HG03457 (cell line): ENCODE measurements around the gene MEOX2.

Experiments used
- ATAC-seq: cut with Tn5 transposase; IDR thresholded peaks from one replicate; pipeline ENCODE4 v1.9.1; 2021; ENCODE audit warnings: moderate number of reproducible peaks; ENCODE audit not compliant: unreplicated experiment

MEOX2 gene

DNA sequence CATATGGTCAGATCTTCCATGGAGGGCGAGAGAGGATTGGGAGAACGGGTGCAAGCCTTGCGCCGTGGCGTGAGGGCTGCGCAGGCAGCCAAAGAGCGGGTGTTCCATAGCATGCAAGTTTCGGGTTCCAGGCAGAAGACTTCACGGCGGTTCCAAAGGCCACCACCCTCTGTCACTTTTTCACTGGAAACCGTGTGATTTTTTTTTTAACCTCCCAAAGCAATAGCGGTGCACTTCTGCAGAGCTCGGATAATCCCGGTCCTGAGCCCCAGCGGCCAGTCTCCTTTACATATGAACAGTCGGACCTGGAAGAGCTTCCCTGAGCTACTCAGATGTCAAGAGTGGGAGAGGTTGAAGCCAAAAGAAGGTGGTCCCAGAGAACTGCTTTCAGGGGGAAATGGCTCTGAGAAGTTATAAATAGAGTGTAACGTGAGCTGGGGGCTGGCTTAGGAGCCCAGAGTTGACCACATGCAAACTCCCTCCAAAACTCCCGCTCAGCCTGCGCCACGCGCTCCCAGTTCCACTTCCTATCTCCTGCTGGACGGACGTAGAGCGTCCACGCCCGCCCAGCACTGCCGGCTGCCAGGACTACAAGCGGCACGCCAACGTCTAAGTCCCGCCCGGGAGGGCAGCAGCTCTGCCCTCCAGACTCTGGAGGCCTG is at the start of gene MEOX2:
TSS of gene MEOX2 (minus strand) at position 389 of the 662 bp plus-strand sequence. CDS start at position 108, 281 bp downstream.
- ATAC-seq, result no peak

DNA sequence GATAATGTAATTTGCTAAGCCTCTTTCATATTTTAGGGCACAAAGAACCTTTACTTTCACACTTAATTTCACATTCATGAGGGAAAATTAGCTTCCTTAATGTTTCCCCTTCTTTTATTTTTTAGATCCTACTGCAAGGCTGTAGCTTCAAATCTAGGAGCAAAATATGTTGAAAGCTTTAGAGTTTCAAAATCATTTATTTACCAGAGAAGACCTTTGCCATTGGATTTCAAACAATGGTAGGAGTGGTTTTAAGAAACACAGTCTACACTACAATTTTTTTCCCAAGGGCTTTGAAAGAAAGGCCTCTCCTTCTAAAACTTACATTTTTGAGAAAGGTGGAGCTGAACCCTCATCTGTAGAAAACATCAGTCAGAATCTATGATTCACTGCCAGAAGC is 43.3 kb upstream of the MEOX2 start:
- ATAC-seq, result no peak

DNA sequence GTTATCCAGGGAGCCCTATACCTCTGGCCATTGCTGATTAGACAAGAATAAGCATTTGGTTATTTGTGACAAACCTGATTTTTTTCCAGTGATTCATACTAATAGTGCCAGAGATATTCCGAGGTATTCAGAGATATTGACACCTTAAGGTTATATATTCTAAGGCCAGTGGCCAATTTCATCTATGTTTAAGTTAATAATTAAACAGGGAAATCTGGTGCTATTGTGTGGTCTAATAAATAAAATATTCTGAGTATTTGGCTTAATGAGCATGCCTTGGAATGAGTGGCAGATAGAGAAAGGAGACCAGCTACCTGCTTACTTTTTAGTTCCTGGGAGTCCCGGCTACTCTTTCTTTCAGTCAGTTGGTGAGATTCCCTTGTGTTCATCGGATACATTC is 38.6 kb upstream of the MEOX2 start:
- ATAC-seq, result no peak

DNA sequence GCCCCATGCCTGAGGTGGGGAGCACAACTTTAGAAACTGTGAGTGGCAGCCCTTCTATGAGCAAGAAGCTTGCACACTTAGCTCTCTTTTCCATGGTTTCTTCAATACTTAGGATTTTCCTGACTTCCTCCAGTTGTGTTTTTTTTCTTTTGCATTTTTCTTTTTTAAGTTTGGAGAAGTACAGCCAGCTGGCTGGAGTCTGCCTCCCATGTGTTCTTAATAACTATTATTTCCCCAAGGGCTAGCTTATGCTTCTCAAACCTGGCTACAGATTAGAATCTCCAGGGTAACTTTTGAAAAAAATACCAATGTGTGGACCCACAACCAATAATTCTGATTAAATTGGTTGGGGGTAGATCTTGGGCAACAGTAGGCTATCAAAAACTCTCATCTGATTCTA is 37.4 kb upstream of the MEOX2 start:
- ATAC-seq, result no peak

DNA sequence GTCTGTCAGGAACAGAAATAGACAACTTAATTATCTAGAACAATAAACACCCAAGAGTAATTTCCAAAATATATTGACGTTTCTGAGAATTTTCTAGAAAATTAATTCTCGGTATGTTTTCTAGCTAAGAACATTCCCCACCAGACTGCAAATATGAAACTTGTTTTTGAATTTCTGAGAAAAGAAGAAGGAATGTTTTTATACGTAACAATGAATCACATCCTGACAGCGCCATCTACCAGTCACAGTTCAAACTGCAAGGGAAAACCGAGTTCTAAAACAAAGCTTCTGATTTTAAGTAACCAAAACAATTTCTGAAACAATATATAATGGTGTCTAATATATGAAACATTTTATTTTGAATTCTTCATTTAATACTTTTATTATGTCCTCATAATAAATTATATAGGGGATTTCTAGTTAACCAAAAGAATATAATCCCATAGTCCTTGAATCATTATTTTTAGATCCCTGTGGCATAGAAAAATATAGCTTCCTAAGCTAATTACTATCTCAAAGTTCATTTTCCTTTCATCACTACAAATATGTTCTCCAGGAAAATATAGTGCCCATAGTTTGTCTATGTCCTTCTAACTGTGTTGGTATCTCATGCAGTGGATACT is 34.5 kb upstream of the MEOX2 start:
- ATAC-seq, result no peak

DNA sequence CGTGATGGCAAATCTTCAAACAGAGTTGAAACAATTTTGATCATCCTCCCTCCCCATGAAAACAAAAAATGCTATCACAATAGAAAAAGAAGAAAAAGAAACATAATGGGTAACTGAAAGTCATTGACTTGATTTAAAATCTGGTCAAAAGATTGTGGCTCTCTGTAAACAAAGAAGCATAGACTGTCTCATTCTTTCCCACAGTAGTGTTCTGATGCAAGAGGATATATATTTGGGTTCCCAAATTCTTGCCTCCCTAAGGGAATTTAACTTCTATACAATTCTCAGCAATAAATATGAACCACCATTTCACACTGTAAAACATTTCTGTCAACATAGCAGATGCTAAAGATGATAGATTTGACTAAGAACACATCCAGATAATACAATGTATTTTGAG is 32.8 kb upstream of the MEOX2 start:
- no peak for ATAC-seq

DNA sequence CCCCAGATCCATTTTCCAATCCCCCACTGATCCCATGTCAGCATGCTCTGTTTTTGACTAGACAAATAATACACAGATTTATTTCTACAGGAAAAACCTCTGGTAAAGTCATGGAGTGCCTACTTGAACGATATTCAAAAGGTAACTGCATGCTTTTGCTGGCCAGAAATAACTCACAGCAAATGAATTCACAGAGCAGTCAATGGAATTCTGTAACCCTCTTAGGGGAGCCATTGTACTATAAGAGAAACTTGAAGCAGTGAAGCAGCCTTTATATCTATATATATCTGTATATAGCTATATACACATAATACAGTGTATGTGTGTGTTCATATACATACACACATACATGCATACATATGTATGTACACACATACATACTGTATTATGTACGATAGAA is 29.0 kb upstream of the MEOX2 start:
- no peak for ATAC-seq

DNA sequence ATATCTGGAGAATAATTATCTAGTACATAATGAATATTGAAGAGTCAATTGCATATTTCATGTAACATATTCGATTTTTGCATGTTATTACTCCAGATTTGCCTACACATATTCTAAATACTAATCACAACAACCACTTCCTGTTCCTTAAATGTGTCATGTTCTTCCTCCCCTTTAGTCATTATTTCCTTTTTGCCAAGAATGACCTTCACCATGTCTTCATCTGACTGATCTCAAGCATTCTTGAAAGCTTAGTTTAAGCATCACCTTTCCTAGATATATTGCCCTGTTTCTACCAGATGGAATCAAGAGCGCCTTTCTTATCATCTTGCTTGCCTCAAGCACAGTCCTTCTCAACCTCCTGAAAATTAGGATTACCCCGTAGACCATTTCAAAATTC is 23.5 kb upstream of the MEOX2 start:
- no peak for ATAC-seq

DNA sequence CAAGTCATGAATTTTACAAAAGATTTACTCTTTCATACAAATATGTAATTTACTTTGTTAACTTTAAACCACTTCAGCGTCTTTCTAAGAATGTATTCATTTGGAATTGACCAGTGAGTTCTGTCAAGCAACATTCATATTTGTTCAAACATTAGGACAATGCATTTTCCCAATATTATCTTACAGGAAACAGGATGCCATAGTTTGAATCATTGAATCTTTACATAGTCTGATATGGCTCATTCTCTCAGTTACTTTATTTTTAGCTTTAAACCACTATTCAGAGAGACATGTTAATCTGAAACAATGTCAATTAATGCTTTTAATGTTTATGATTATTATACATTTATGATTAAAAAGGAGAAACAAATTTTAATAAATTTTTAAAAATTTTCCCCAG is 21.1 kb upstream of the MEOX2 start:
- ATAC-seq, result no peak

DNA sequence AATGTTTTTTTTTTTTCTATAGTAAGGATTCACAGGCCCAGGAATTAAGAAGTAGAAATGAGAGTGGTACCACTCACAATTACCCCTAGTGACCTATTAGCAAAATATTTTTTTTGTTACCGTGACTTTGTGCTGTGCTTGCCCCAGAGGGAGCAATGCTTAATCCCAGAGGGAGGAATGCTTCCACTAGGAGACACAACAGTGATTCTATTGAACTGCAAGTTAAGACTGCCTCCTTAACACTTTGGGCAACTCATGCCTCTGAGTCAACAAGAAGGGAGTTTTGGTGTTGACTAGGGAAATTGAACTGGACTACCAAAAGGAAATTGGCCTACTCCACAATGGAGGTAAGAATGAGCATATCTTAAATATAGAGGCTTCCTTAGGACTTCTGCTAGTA is 17.2 kb upstream of the MEOX2 start:
- no peak for ATAC-seq

DNA sequence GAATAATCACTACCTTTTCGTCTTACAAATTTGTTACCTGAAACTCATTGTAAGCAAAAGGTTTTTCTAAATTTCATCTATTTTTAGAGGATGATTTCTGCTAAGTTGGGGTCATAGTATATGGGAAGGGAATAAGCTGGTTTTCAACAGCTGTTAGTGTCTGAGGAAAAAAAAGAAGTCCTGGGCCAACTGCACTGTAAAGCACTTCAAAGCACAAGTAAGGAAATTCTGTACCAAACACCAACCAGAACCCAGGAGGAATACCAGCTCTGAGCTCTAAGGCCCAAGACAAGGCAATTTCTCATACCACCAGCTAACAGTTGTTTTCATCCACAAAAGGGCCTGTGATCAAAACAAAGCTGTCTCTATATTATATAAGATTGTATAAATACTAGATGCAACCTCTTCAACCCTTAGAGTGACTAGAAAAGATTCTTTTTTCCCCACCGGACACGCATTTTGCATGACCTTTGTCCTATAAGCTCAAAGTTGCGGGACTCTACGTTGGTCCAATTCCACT is 6.1 kb upstream of the MEOX2 start:
- ATAC-seq, result no peak

DNA sequence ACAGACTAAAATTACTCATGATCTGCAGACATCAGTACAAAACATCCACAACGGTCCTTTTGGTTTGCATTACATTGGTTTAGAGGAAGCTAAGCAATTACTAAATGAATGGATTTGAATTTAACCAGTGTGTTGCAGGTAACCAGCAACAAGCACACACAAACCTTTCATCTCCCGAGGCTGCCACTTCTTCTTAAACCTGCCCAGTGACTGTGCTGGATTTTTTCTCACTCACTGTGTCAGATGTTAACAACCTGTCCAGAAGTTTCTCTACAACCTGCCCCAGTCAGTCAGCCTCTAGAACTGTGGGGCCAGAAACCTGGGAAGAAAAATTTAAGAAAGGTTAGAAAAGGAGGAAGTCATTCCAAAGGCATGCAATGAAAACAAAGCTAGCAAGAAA is 2.4 kb upstream of the MEOX2 start:
- ATAC-seq, result no peak

DNA sequence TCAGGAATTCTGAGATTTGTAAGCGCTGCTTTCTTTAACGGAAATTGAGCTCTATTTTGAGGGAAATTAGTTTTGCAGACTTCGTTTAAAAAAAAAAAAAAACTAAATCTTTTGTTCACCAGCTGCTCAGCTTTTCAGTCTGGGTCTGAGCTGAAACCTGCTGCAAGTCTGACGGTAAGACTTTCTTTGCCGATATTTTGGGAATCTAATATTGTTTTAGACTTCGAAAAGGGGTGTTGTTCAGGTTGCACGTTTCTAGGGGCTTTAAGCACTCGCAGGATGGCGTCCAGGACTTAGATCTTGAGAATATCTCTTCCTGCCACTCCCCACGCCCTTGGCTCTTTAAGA is 1.8 kb upstream of the MEOX2 start:
- ATAC-seq, result no peak

DNA sequence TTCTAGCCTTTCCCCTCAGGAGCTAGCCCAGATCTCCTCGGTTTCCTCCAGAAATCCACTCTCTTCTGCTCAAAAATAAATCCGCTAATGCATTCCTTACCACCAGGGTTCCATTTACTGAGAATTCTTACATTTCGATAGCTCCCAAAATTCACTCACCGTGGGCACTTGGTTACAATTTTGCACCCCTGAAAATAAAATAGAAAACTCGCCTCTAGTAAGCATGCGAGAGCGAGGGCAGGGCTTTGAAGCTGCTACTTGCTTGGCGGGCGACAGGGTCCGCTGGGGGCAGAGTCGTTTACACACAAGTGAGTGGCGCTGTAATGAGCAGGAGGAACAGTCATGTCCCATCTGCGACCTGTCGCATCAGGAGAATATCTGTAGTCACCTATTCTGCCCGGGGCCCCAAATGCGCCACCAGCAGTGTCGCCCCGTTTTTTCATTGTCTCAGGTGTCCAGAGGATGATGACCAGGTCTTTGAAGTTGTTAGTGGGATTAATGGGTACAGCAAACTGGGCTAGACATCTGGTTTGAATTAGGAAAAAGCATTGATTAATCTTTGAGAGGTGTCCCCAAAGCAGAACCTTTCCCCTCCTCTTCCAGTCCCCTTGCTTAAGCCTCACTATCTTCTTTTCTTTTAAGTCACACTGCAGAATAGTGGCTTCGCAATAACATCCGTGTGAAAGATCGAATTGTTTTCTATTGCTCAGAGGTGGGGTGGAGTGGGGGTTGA is 1.2 kb upstream of the MEOX2 start:
- ATAC-seq, result no peak

DNA sequence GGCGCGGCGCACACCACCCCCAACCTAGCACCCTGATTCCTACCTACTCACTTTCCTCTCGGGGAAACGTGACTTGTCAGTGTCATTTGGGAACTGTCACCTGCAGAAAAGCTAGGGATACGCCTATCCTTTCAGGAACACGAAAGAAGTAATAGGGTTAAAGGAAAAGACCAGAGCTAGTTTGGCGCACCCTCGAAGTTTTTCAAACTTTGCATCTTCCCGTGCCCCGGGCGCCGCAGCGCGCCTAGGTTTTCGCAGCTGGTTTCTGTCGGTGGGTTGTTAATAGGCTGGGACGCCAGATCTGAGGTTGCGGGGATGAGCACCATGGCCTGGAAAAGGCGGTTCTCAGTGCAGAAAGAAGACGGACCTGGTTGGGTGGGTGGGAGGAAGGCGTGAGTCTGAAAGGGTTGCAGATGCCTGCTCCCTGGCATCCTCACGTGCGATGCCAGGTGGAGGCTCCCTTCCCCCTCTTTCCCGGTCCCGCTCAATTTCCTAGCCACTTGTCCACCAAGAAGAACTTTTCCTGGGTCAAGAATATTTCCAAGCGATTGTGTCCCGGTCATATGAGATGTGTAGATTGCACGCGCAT is 568 bp upstream of the MEOX2 start:
- no peak for ATAC-seq

DNA sequence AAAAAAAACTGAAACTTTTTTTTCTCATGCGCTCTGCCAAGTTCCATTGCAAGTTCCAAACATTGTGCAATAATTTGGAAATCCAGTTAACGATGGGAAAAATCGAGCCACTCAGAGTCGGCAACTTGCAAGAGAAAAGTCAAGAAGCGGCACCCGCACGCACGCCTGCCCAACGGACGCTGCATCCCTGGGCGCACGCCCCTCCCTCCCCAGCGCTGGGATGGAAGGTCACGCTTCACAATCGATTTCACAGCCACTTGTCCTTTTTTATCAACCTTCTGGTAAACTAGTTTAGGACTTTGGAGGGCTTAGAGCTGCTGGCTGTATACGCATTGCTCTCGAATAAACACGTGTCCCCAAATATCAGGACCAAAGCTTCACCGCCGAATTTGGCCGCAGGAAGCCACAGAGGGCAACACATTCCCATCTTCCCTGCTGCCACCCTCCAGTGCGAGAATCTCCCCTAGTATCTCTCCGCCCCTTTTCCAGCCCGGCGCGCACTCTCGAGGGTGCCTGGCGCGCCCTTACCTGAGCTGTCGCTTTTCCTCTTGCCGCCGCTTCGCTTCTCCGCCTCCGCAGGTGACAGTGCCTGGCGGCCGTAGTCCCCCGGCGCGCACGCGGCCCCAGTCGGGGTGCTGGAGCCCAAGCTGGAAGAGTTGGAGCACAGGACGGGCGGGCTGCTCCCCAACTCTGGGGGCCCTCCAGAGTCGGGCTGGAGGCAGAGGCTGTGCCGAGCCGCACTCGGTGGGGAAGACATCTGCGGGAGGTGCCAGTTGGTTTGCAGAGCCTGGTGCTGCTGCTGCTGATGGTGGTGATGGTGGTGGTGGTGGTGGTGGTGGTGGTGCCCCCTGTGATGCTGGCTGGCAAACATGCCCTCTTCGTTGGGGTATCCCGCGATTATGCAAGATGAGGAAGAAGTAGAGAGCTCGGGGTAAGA is 857 bp downstream of the MEOX2 start:
- no peak for ATAC-seq

DNA sequence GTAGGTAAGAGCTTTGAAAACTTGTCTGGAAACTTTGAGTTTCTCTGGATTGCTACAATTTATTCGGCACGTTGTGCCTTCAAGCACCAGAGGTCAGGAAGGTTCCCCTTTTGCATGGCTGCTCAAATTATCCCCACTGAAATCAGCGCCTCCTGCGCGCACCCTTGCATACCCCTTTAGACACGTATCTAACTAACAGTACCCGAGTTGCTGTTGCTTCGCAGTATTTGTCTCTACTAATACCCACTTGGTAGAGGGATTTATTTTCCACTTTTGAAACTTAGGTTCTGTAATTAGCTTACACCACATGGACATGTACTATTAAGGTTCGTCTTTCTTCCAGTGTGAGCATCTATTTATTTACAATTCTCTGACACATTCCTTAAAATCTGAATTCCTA is 1.6 kb downstream of the MEOX2 start:
- ATAC-seq, result no peak

DNA sequence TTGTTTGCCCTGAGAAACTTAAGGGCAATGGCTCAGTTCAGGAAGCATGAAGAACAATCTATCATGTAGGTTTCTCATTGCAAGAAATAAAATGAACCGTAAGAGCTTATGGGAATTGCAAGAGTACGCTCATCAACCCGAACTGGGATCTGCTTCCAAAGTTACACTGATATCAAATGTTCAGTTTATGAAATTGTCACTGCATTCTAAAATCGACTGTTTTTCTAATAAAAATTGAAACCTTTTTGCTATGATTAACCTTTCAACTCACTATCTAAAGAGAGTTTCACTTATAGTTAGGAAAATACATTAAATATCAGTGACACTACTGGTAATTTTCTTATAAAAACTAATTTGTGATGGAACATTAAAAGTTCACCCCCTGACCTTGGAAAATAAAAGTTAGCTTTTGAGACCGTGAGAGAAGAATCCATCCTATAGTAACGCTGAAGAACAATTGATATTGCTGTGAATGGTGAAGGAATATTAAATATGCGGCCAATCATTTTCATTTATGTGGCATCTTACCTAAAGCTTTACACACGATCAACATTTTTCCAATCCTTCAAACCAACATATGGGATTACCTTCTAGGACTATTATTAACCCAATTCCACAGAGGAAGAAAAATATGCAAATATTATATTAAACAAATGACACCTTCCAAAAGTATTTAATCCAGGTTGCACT is 2.2 kb downstream of the MEOX2 start:
- no peak for ATAC-seq

DNA sequence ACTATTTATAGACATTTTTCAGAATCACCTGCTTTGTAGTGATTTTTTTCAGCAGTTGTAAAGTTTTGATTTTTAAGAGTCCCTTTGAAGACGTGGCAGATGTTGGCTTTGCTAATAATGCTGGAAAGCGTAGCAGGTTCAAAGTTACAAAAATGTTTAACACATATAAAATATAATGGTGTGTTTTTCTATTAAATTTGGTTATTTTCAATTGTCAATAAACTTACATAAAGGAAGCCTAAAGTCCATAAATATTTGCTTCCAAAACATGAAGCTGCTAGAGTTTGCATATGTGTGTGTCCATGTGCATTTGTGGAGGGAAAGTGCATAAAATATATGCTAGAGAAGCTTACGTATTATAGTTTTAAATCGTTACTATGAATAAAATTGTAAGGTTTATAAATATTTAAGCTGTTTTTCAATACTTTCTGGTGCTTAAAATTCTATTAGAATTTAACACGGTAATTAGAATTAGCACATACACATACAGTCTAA is 3.7 kb downstream of the MEOX2 start:
- ATAC-seq, result no peak

DNA sequence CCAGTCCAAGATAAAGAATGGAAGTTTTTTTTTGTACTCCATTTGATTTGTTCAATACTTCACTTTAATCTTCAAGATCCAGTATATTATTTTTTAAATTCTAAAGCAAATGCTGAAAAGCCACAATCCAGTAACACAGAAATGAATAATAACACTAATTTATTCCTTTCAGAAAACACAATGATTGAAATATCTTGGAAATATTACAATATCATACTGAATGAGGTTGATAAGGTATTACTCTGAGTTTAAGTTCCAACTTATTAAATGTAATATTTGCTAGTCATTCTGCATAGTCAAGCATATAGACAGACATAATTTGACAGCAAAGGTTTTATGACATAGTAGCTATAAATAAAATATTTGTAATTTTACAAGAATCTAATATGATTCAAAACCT is 4.4 kb downstream of the MEOX2 start:
- no peak for ATAC-seq
